HG02610 (cell line): Measurements from ENCODE around the gene PXMP2.
"Not testable (repeated sequence)": the region's sequence is repeated elsewhere in the genome, so short reads cannot be mapped to it uniquely, and the experiment has no call there.

Experiments used
- ATAC-seq: cut with Tn5 transposase; IDR thresholded peaks from one replicate; pipeline ENCODE4 v1.9.1; 2021; ENCODE audit warnings: mild to moderate bottlenecking, moderate library complexity; ENCODE audit not compliant: unreplicated experiment

PXMP2 gene

GRCh38 chr12:132747395-132747794 is 60.0 kb downstream of the PXMP2 start:
- no peak for ATAC-seq

- no peak for ATAC-seq
Observed at GRCh38 chr12:132747896-132748295, 60.5 kb downstream of the PXMP2 start.

- no peak for ATAC-seq
Observed at GRCh38 chr12:132748319-132748718, 60.9 kb downstream of the PXMP2 start.

GRCh38 chr12:132753670-132754069 is 66.3 kb downstream of the PXMP2 start:
- not testable (repeated sequence) for ATAC-seq

- ATAC-seq: no peak
Observed at GRCh38 chr12:132754160-132754932, 67.0 kb downstream of the PXMP2 start.
